Naive thymus-derived CD4-positive, alpha-beta T cell (primary cell): ENCODE data around the gene MSL2. TPM values are rescaled to one million over a fixed set of nuclear protein-coding genes. Genes with fewer than 3 reads are reported as not detected.
A peak's percentile ranks its signal among the peaks of the same experiment; 100 is the strongest.
"Not testable (repeated sequence)": the region's sequence is repeated elsewhere in the genome, so short reads cannot be mapped to it uniquely, and the experiment has no call there.

Experiments used
- ATAC-seq: fragments of 150-1000 bp; cut with Tn5 transposase; 2 replicates; pipeline ENCODE4 v1.10.0; 2021; ENCODE audit warnings: mild to moderate bottlenecking, moderate library complexity
- CTCF ChIA-PET: fragments of 350-600 bp; sonication (Branson Sonifier 250); formaldehyde crosslinking; loops from one replicate; lab custom pipeline; 2021; ENCODE audit warnings: antibody characterized with exemption; lab: Charles Lee
- POLR2A ChIA-PET: fragments of 350-600 bp; sonication (Branson Sonifier 250); formaldehyde crosslinking; loops from one replicate; lab custom pipeline; 2021; ENCODE audit warnings: antibody characterized with exemption, inconsistent platforms; lab: Charles Lee
- DNase-seq, 9 donors: peaks; one replicate each; pipeline versions ENCODE4 v3.0.0 to v3.0.0-alpha.2; 2020 to 2022; ENCODE audit warnings: mixed read lengths in 1 of 9
- H3K27ac ChIP-seq: one replicate; pipeline ENCODE4 v1.7.0; 2013; ENCODE audit warnings: mild to moderate bottlenecking, low read depth, low read length, moderate library complexity
- H3K27me3 ChIP-seq, 2 donors: one replicate each; pipeline ENCODE4 v1.7.0; 2013; ENCODE audit warnings: low read length in 2 of 2, mild to moderate bottlenecking in 2 of 2, moderate library complexity in 2 of 2; ENCODE audit not compliant: control insufficient read depth in 2 of 2, insufficient read depth in 2 of 2
- H3K36me3 ChIP-seq, 3 experiments: 1 replicate in 2 of 3; 2 replicates in 1 of 3; pipeline ENCODE4 v1.7.0; 2013; ENCODE audit warnings: low read length in 3 of 3, mild to moderate bottlenecking in 3 of 3, moderate library complexity in 1 of 3; ENCODE audit not compliant: insufficient read depth in 3 of 3, control insufficient read depth in 2 of 3
- H3K4me1 ChIP-seq, 2 donors: one replicate each; pipeline ENCODE4 v1.7.0; 2013; ENCODE audit warnings: low read length in 2 of 2, mild to moderate bottlenecking in 2 of 2, moderate library complexity in 1 of 2; ENCODE audit not compliant: control insufficient read depth in 2 of 2, insufficient read depth in 2 of 2
- H3K4me3 ChIP-seq: 2 replicates; pipeline ENCODE4 v1.7.0; 2013; ENCODE audit warnings: mild to moderate bottlenecking, low read length
- H3K9me3 ChIP-seq, 3 experiments: 1 replicate in 2 of 3; 2 replicates in 1 of 3; pipeline ENCODE4 v1.7.0; 2013; ENCODE audit warnings: low read length in 3 of 3; ENCODE audit not compliant: control insufficient read depth in 2 of 3
- H3K27ac Mint-ChIP-seq, 9 donors: one replicate each; pipeline ENCODE4 v1.8.0; 2020 to 2022; ENCODE audit warnings: mixed read lengths in 9 of 9, mild to moderate bottlenecking in 8 of 9, moderate library complexity in 5 of 9, inconsistent platforms in 2 of 9
- H3K27me3 Mint-ChIP-seq, 5 donors: one replicate each; pipeline ENCODE4 v1.8.0; 2021 to 2022; ENCODE audit warnings: mixed read lengths in 5 of 5, mild to moderate bottlenecking in 1 of 5
- H3K36me3 Mint-ChIP-seq, 5 donors: one replicate each; pipeline ENCODE4 v1.8.0; 2020 to 2022; ENCODE audit warnings: mixed read lengths in 5 of 5, mild to moderate bottlenecking in 3 of 5, inconsistent platforms in 1 of 5
- H3K4me1 Mint-ChIP-seq, 7 donors: one replicate each; pipeline ENCODE4 v1.8.0; 2020 to 2022; ENCODE audit warnings: mixed read lengths in 7 of 7, mild to moderate bottlenecking in 3 of 7, inconsistent platforms in 1 of 7
- H3K4me3 Mint-ChIP-seq, 10 donors: one replicate each; pipeline ENCODE4 v1.8.0; 2020 to 2022; ENCODE audit warnings: mild to moderate bottlenecking in 10 of 10, mixed read lengths in 10 of 10, moderate library complexity in 6 of 10, inconsistent platforms in 2 of 10
- H3K9me3 Mint-ChIP-seq, 11 donors: one replicate each; pipeline ENCODE4 v1.8.0; 2020 to 2022; ENCODE audit warnings: mixed read lengths in 11 of 11, mild to moderate bottlenecking in 4 of 11, inconsistent platforms in 1 of 11, moderate library complexity in 1 of 11
- intact Hi-C, 2 donors: fragments of 100-400 bp; cut with micrococcal nuclease; formaldehyde crosslinking; loops; one replicate each; pipeline ENCODE4 v1.15.1; 2023
- polyA plus RNA-seq, 2 donors: library from polyadenylated mRNA; unstranded; fragments of 300-500 nt; fragmentation: Illumina TruSeq; gene quantifications; one replicate each; pipeline ENCODE4 v1.2.3, GENCODE V29; 2021
- total RNA-seq, 6 experiments: library from RNA in 5 of 6; stranded (reverse) in 5 of 6; gene quantifications; 1 replicate in 5 of 6; 2 replicates in 1 of 6; pipeline ENCODE4 v1.2.3 and lab custom pipeline; 2021 to 2026

Gene MSL2
- total and polyA plus RNA-seq, 7 experiments from 2014 or later = 40.9 to 110 (median 69.0) TPM

DNA sequence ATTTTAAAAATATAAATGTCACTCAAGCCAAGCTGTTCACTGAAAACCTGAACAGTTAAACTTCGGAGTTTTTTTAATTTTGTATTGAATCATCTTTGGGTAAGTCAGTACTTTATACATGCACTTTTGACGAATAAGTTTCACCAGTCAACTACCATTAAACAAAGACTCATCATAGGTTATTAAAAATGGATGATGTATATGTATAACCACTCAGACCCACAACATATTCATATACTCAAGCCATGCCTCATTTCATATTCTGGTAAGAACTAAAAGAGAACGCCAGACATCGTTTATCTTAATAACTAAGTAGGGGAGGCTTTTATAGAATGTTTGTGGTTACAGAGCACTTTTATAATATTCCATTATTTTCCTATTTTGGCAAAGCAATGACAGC, 18.3 kb downstream of the MSL2 start:
- Histone ChIP-seq H3K4me3 (no peak overlapping the region), H3K27ac (no peak overlapping the region), H3K36me3 (no peaks in the 10 kb centered on the region), H3K27me3 (no peaks in the 10 kb centered on the region), H3K9me3 (no peaks in the 10 kb centered on the region), H3K4me1 (peaks cover 47 to 68% of the 10 kb centered on the region in 2 donors)
- no peak for ATAC-seq
- Mint-ChIP-seq H3K4me1 (peaks cover 36 to 58% (median 48%) of the 10 kb centered on the region in 7 donors), H3K4me3 (peak overlapping the region in 5 of 10 donors; percentile 13 to 76 (median 53)), H3K9me3 (no peaks in the 10 kb centered on the region), H3K36me3 (peaks cover 0 to 6% (median 1%) of the 10 kb centered on the region in 5 donors), H3K27me3 (no peaks in the 10 kb centered on the region), H3K27ac (peak overlapping the region in 2 of 9 donors; percentile 14 to 24)
- ChIA-PET POLR2A (interaction anchor here (1.4 kb wide), 1 partner anchor 19 kb away, joined by 8 read pairs; the partner anchor contains the start of gene MSL2), CTCF (interaction anchor here (0.5 to 0.7 kb wide), 2 partner anchors 8 to 12 kb away, joined by 3 to 4 read pairs; no protein-coding TSS in a partner anchor)
- DNase-seq = no peak
- intact Hi-C loops = loop anchor here in 1 of 2 donors (2.0 to 5.0 kb wide), 2 partner anchors 15 to 101 kb away; no protein-coding TSS in a partner anchor

GRCh38 chr3:136173939-136174490, 22.1 kb downstream of the MSL2 start:
- Histone ChIP-seq H3K27me3 (no peaks in the 10 kb centered on the region), H3K4me3 (no peak overlapping the region), H3K4me1 (peaks cover 31 to 62% of the 10 kb centered on the region in 2 donors), H3K9me3 (no peaks in the 10 kb centered on the region), H3K36me3 (no peaks in the 10 kb centered on the region), H3K27ac (peak overlapping the region; percentile 15)
- Mint-ChIP-seq H3K9me3 (no peaks in the 10 kb centered on the region), H3K27me3 (no peaks in the 10 kb centered on the region), H3K4me3 (peak overlapping the region in 4 of 10 donors; percentile 2 to 53 (median 22)), H3K4me1 (peaks cover 9 to 35% (median 24%) of the 10 kb centered on the region in 7 donors), H3K36me3 (peaks cover 0 to 5% (median 0%) of the 10 kb centered on the region in 5 donors), H3K27ac (peak overlapping the region in 3 of 9 donors; percentile 4 to 37 (median 5))
- POLR2A ChIA-PET = interaction anchor here (0.6 to 1.1 kb wide), 3 partner anchors 9 to 136 kb away, joined by 3 to 5 read pairs (median 4); no protein-coding TSS in a partner anchor
- intact Hi-C loops = loop anchor here in 1 of 2 donors (2.0 kb wide), 1 partner anchor 21 kb away; no protein-coding TSS in a partner anchor
- no peak for DNase-seq
- ATAC-seq = no peak
- CTCF ChIA-PET = interaction anchor here (0.7 kb wide), 1 partner anchor 97 kb away, joined by 3 read pairs; no protein-coding TSS in a partner anchor

- Histone ChIP-seq H3K36me3 (no peaks in the 10 kb centered on the region), H3K9me3 (no peaks in the 10 kb centered on the region), H3K4me1 (peaks cover 28 to 71% of the 10 kb centered on the region in 2 donors), H3K27ac (peak overlapping the region; percentile 3), H3K27me3 (no peaks in the 10 kb centered on the region), H3K4me3 (no peak overlapping the region)
- Mint-ChIP-seq H3K9me3 (no peaks in the 10 kb centered on the region), H3K4me1 (peaks cover 30 to 43% (median 35%) of the 10 kb centered on the region in 7 donors), H3K4me3 (peak overlapping the region in 5 of 10 donors; percentile 2 to 53 (median 30)), H3K27me3 (no peaks in the 10 kb centered on the region), H3K36me3 (peaks cover 0 to 7% (median 0%) of the 10 kb centered on the region in 5 donors), H3K27ac (peak overlapping the region in 6 of 9 donors; percentile 7 to 74 (median 54))
- CTCF ChIA-PET = no interaction called here
- POLR2A ChIA-PET = interaction anchor here (0.7 to 2.0 kb wide), 3 partner anchors 13 to 26 kb away, joined by 3 to 6 read pairs (median 5); partner anchors contain the start of gene MSL2
- intact Hi-C loops = no loop called here
- ATAC-seq (peak; percentile 48), DNase-seq (no peak)
Observed at GRCh38 chr3:136171097-136171542, 25.0 kb downstream of the MSL2 start.

- Mint-ChIP-seq H3K27ac (peak overlapping the region in 8 of 9 donors; percentile 3 to 89 (median 74)), H3K36me3 (peaks cover 0 to 10% (median 3%) of the 10 kb centered on the region in 5 donors), H3K4me1 (peaks cover 39 to 63% (median 58%) of the 10 kb centered on the region in 7 donors), H3K4me3 (peak overlapping the region in 9 of 10 donors; percentile 65 to 89 (median 75))
- H3K27me3 Mint-ChIP-seq, ATAC-seq, H3K9me3 Mint-ChIP-seq, H3K27me3 ChIP-seq, H3K27ac ChIP-seq, H3K9me3 ChIP-seq, H3K36me3 ChIP-seq, DNase-seq, intact Hi-C loops, H3K4me3 ChIP-seq: not testable (repeated sequence)
- POLR2A ChIA-PET = interaction anchor here (1.2 to 1.3 kb wide), 2 partner anchors 18 to 27 kb away, joined by 4 to 5 read pairs; no protein-coding TSS in a partner anchor
- H3K4me1 ChIP-seq = peaks cover 40 to 68% of the 10 kb centered on the region in 2 donors
- CTCF ChIA-PET = interaction anchor here (0.6 kb wide), 1 partner anchor 91 kb away, joined by 6 read pairs; no protein-coding TSS in a partner anchor
Observed at GRCh38 chr3:136168236-136168635, 27.9 kb downstream of the MSL2 start.

GRCh38 chr3:136166507-136166906, 29.6 kb downstream of the MSL2 start:
- H3K27me3 ChIP-seq = no peaks in the 10 kb centered on the region
- H3K4me1 ChIP-seq = peaks cover 40 to 56% of the 10 kb centered on the region in 2 donors
- peaks cover 0 to 11% (median 4%) of the 10 kb centered on the region in 5 donors for H3K36me3 Mint-ChIP-seq
- intact Hi-C loops = no loop called here
- no peak for ATAC-seq
- ChIA-PET POLR2A (no interaction called here), CTCF (no interaction called here)
- H3K4me3 Mint-ChIP-seq = peak overlapping the region in 8 of 10 donors; percentile 34 to 81 (median 63)
- H3K9me3 ChIP-seq = no peaks in the 10 kb centered on the region
- H3K27me3 Mint-ChIP-seq = no peaks in the 10 kb centered on the region
- H3K27ac ChIP-seq = no peak overlapping the region
- peaks cover 39 to 77% (median 70%) of the 10 kb centered on the region in 7 donors for H3K4me1 Mint-ChIP-seq
- no peaks in the 10 kb centered on the region for H3K9me3 Mint-ChIP-seq
- no peak for DNase-seq
- peak overlapping the region in 6 of 9 donors; percentile 27 to 74 (median 62) for H3K27ac Mint-ChIP-seq
- no peak overlapping the region for H3K4me3 ChIP-seq
- no peaks in the 10 kb centered on the region for H3K36me3 ChIP-seq

DNA sequence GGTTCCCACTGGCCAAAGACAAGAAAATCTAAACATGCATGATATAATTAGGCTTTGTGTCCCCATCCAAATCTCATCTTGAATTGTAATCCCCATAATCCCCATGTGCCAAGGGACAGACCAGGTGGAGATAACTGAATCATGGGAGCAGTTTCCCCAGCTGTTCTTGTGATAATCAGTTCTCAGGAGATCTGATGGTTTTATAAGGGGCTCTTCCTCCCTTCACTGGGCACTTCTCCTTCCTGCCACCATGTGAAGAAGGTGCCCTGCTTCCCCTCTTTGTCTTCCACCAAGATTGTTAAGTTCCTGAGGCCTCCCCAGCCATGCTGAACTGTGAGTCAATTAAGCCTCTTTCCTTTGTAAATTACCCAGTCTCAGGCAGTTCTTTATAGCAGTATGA, 32.5 kb downstream of the MSL2 start:
- intact Hi-C loops = loop anchor here in 1 of 2 donors (1.0 kb wide), 1 partner anchor 31 kb away; no protein-coding TSS in a partner anchor
- CTCF ChIA-PET, H3K9me3 Mint-ChIP-seq, DNase-seq, H3K9me3 ChIP-seq, ATAC-seq, H3K36me3 ChIP-seq, H3K27me3 Mint-ChIP-seq, H3K27me3 ChIP-seq, H3K4me3 ChIP-seq: not testable (repeated sequence)
- Histone ChIP-seq H3K27ac (peak overlapping the region; percentile 16), H3K4me1 (peaks cover 40 to 46% of the 10 kb centered on the region in 2 donors)
- Mint-ChIP-seq H3K36me3 (peaks cover 0 to 21% (median 9%) of the 10 kb centered on the region in 5 donors), H3K4me1 (peaks cover 38 to 89% (median 78%) of the 10 kb centered on the region in 7 donors), H3K27ac (peak overlapping the region in 8 of 9 donors; percentile 27 to 93 (median 74)), H3K4me3 (peak overlapping the region in 9 of 10 donors; percentile 6 to 76 (median 55))
- POLR2A ChIA-PET = interaction anchor here (1.5 to 1.7 kb wide), 2 partner anchors 31 to 34 kb away, joined by 6 to 8 read pairs; no protein-coding TSS in a partner anchor
